GM12878 (cell line): Measurements from ENCODE around the gene TMEM255A.

Source experiments
- ATF2 ChIP-seq: IDR thresholded peaks from 2 replicates; pipeline ENCODE4 v1.6.1; 2012; ENCODE audit warnings: low read length, inconsistent platforms
- BCL11A ChIP-seq: IDR thresholded peaks from 2 replicates; pipeline ENCODE4 v1.6.1; 2011; ENCODE audit warnings: low read depth, low read length
- BRCA1 ChIP-seq: IDR thresholded peaks from 2 replicates; pipeline ENCODE4 v1.6.1; 2011; ENCODE audit warnings: low read depth, low read length, improper control_type of control experiment
- CEBPB ChIP-seq, 2 experiments: fragments of 150-350 bp in 1 of 2; IDR thresholded peaks; 2 replicates each; pipeline ENCODE4 v1.6.1; 2012 to 2014; ENCODE audit warnings: low read depth in 2 of 2, low read length in 2 of 2, borderline replicate concordance in 1 of 2, inconsistent platforms in 1 of 2
- CHD2 ChIP-seq: IDR thresholded peaks from 2 replicates; pipeline ENCODE4 v1.6.1; 2011; ENCODE audit warnings: low read depth, low read length, improper control_type of control experiment, borderline replicate concordance
- CTCF ChIP-seq, 3 experiments: IDR thresholded peaks in 2 of 3; conservative IDR thresholded peaks in 1 of 3; 2 replicates each; pipeline ENCODE4 v1.5.1; 2011; ENCODE audit warnings: low read depth in 3 of 3, low read length in 3 of 3, mild to moderate bottlenecking in 3 of 3, control low read depth in 2 of 3, moderate library complexity in 2 of 3, inconsistent platforms in 1 of 3, mixed read lengths in 1 of 3; ENCODE audit not compliant: control insufficient read depth in 2 of 3, insufficient read depth in 1 of 3; ENCODE audit errors: extremely low read depth in 1 of 3
- FOXM1 ChIP-seq: IDR thresholded peaks from 2 replicates; pipeline ENCODE4 v1.6.1; 2012; ENCODE audit warnings: low read depth, mild to moderate bottlenecking, inconsistent platforms, low read length, moderate library complexity
- HDGF ChIP-seq: fragments of 450-650 bp; IDR thresholded peaks from 2 replicates; pipeline ENCODE4 v1.6.1; 2016; ENCODE audit warnings: antibody characterized with exemption
- MYC ChIP-seq: IDR thresholded peaks from 2 replicates; pipeline ENCODE4 v1.6.1; 2011; ENCODE audit warnings: mild to moderate bottlenecking, low read length, moderate library complexity, inconsistent platforms; ENCODE audit not compliant: insufficient read depth, insufficient replicate concordance, insufficient read length, severe bottlenecking
- POLR2AphosphoS5 ChIP-seq: IDR thresholded peaks from 2 replicates; pipeline ENCODE4 v1.6.1; 2011; ENCODE audit warnings: mild to moderate bottlenecking, low read length, inconsistent platforms
- POU2F2 ChIP-seq: IDR thresholded peaks from 3 replicates; pipeline ENCODE4 v1.6.1; 2011; ENCODE audit warnings: low read depth, mild to moderate bottlenecking, low read length, borderline replicate concordance
- PRDM15 ChIP-seq: fragments of 450-650 bp; formaldehyde crosslinking; IDR thresholded peaks from 2 replicates; pipeline ENCODE4 v1.4.0; 2020; ENCODE audit warnings: mild to moderate bottlenecking, moderate library complexity
- WRNIP1 ChIP-seq: IDR thresholded peaks from 2 replicates; pipeline ENCODE4 v1.6.1; 2011; ENCODE audit warnings: low read depth, low read length, improper control_type of control experiment, borderline replicate concordance
- YY1 ChIP-seq: IDR thresholded peaks from 2 replicates; pipeline ENCODE4 v1.6.1; 2011; ENCODE audit warnings: low read depth, mild to moderate bottlenecking, low read length

- no peak for TF ChIP-seq CEBPB (IDR thresholded peaks at IDR 0.05; ENCODE audit: borderline replicate concordance in 1 of 2, low read depth in 2 of 2, low read length in 2 of 2)
- TF ChIP-seq PRDM15 (CRISPR knock-in tag), result no peak
- no peak for TF ChIP-seq BCL11A
- TF ChIP-seq CTCF (IDR thresholded peaks at IDR 0.05 in 2 of 3, conservative IDR thresholded peaks at IDR 0.05 in 1 of 3; ENCODE audit: control insufficient read depth in 2 of 3, extremely low read depth in 1 of 3, insufficient read depth in 1 of 3, low read depth in 3 of 3, low read length in 3 of 3), result peak; percentile 53 to 63 (median 55); a peak in 5 of 6 replicates
- TF ChIP-seq MYC, result no peak
- TF ChIP-seq ATF2, result no peak
- TF ChIP-seq FOXM1, result no peak
- peak; percentile 57; the same call in 1 of the 2 replicates for TF ChIP-seq CHD2
- 0 out of 2 replicates have a peak, but pooled peaks have one; percentile 14 for TF ChIP-seq YY1
- no peak for TF ChIP-seq POLR2AphosphoS5
- no peak for TF ChIP-seq WRNIP1
- TF ChIP-seq HDGF, result 0 out of 2 replicates have a peak, but pooled peaks have one; percentile 42
- TF ChIP-seq POU2F2, result no peak
- no peak for TF ChIP-seq BRCA1
These were observed 60.6 kb downstream of the TMEM255A start, which contains the start of gene ZBTB33 for GRCh38 chrX:120250522-120251271.
